Measurements from ENCODE around the gene FIBCD1. TPM values are rescaled to one million over a fixed set of nuclear protein-coding genes. Genes with fewer than 3 reads are reported as not detected.

FIBCD1 gene
- total RNA-seq, 1 donor from 2014 or later, result not detected

DNA sequence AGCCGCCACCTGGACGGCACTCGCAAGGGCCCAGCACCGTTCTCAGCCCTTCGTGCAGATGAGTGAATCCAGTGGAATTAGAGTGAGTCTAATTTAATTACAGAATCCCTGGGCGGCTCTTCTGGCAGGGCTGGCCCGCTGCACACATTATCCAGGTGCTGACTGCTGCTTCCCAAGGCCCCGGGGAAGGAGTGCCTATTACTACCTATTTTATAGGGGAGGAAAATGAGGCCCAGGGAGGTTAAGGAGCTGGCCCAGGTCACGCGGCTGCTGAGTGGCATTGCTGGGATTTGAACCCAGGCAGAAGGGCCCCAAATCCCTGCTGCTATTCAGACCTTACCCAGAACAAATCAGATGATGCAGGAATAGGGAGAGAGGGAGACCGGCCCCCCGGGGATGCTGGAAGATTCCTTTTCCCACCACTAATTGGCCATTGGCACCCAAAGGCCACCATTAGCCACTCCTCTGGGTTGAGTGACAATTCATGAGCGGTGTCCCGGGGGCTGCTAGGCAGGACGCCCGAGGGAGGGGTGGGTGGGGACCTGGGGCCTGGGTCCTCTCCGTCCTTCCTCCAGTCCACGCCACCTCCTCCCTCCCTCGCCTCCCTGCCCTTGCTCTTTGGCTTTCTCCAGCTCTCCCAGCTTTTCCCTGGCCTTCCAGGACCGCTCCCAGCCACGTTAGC lies 32.2 kb downstream of the FIBCD1 start:
- no peak for DNase-seq

- no peak for DNase-seq
Measured at GRCh38 chr9:130905902-130906734, 32.9 kb downstream of the FIBCD1 start.

GRCh38 chr9:130905125-130905901 lies 33.7 kb downstream of the FIBCD1 start:
- no peak for DNase-seq

GRCh38 chr9:130904070-130905044 lies 34.7 kb downstream of the FIBCD1 start:
- no peak for DNase-seq

GRCh38 chr9:130903194-130904069 lies 35.6 kb downstream of the FIBCD1 start:
- DNase-seq, result no peak

GRCh38 chr9:130902204-130903185 lies 36.6 kb downstream of the FIBCD1 start:
- DNase-seq, result no peak

DNA sequence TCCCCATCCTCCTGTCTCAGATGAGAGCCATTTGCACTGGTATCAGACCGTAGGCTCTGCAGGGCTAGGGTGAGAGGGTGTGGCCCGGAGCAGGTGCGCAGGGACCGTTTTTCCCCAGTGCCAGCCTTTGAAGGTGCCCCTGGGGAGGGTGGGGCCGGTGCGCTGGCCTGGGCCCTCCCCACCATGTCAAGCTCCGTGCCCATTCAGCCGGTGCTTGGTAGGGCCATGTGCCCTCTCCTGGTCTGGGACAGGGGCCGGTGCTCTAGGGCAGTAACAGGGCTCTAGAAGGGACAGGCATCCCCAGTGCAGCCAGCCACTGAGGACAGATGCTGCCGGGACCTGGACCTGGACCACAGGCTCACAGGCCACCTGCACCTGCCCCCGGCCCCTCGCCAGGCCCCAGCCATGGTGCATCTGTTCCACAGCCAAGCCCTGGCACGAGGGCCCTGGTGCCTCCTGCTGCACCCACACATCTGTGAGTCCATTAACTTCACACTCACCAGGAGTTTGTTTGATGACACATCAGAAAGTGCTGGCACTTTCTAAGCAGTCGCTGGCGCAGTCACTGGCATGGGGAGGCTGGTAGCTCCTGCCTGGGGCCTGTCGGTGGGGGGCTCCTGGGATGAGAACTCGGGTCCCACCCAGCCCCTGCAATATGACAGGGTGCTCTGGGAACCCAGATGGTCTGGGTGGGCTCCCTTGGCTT lies 37.4 kb downstream of the FIBCD1 start:
- DNase-seq, result no peak

DNA sequence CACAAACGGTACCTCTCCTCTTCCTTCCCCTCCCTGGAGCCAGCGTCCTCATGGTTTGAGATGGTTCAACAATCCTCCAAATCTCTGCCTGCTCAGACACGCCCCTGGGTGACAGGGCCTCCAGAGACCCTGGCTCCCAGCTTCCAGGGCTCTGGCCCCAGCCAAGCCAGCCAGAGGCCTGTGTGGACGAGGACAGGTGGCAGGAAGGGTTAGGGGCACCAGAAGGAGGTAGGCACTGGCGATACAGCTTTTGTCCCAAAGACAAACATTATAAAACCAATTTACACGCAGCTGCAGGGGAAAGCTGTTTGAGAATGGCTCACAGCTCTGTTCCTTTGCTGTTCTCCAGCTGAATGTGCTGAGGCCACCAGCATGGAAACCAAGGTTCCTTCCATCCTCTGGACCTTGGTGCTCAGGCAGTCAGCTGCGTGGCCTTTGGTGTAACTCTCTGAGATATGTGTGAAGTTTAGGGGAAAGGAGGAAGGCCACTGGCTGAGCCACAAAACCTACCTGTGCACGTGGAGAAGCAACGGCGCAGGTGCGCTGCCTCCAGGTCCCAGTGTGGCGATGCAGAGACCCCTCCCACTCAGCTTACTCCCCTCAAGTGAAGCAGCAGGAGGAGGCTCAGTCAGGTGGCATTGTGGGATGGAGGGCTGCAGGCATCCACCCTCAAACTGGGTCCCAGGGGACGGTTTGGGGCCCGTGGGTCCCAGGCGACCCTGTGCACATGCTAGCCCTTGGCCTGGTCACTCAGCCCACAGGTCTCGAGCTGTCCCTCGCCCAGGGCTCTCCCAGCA lies 38.1 kb downstream of the FIBCD1 start:
- no peak for DNase-seq

GRCh38 chr9:130899051-130899748 lies 39.8 kb downstream of the FIBCD1 start:
- no peak for DNase-seq

GRCh38 chr9:130898552-130898852 lies 40.5 kb downstream of the FIBCD1 start:
- DNase-seq, result no peak

DNA sequence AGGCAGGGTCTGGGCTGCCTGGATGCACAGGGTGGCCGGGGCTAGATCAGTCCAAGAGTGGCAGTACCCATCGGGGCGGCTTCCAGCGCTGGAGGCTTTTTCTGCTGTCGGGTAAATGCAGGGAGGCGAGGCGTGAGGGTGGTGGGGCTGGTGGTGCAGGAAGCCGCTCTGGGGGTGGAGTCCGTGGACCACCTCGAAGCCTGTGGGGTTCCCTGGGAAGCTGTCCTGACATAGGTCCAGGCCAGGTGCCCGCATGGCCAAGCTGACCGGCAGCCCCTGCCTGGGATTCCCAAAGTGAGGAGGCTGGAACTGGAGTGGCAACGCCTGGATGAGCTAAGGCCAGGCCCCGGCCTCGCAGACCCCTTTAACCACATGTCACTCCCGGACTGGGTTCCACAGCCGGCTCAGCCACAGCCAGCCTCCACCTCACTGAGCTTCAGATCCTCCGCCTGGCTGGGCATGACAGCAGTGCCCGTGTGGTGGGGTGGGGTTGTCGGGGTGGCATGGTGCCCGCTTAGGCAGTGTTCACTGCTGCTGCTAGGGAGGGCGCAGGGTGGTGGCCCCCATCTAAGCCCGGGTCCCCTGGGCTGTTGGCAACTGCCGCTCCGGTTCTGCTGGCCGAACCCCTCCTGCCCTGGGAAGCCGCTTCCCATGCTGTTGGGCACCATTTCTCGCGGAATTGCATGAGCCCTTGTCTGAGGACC lies 41.0 kb downstream of the FIBCD1 start:
- DNase-seq, result no peak

- no peak for DNase-seq
Measured at GRCh38 chr9:130897105-130897751, 41.8 kb downstream of the FIBCD1 start.

GRCh38 chr9:130896233-130897014 lies 42.6 kb downstream of the FIBCD1 start, which contains the start of gene QRFP:
QRFP (minus strand) TSS chr9:130896812; CDS start chr9:130893838, 2,974 bp downstream.
- DNase-seq, result no peak

- no peak for DNase-seq
Measured at GRCh38 chr9:130895481-130896232, 43.4 kb downstream of the FIBCD1 start.

Data from tongue (tissue), 2 donors.